HUES48 (cell line): ENCODE data around the gene FOXR1.
"Not testable (repeated sequence)": the region's sequence is repeated elsewhere in the genome, so short reads cannot be mapped to it uniquely, and the experiment has no call there.

Experiments used
- H3K27ac ChIP-seq: one replicate; pipeline ENCODE4 v1.7.0; 2013; ENCODE audit warnings: low read depth, low read length, inconsistent platforms
- H3K27me3 ChIP-seq: 2 replicates; pipeline ENCODE4 v1.6.1; 2013; ENCODE audit warnings: mild to moderate bottlenecking, low read length; ENCODE audit not compliant: control insufficient read depth, insufficient read depth
- H3K36me3 ChIP-seq: 2 replicates; pipeline ENCODE4 v1.6.1; 2013; ENCODE audit warnings: low read length; ENCODE audit not compliant: control insufficient read depth, insufficient read depth
- H3K4me1 ChIP-seq: 2 replicates; pipeline ENCODE4 v1.6.1; 2013; ENCODE audit warnings: mild to moderate bottlenecking, low read length; ENCODE audit not compliant: control insufficient read depth, insufficient read depth
- H3K4me3 ChIP-seq: 2 replicates; pipeline ENCODE4 v1.5.1; 2013; ENCODE audit warnings: mild to moderate bottlenecking, low read depth, low read length
- H3K9ac ChIP-seq: 2 replicates; pipeline ENCODE4 v1.6.1; 2013; ENCODE audit warnings: mild to moderate bottlenecking, low read depth, low read length, moderate library complexity
- H3K9me3 ChIP-seq: 2 replicates; pipeline ENCODE4 v1.6.1; 2013; ENCODE audit warnings: low read length; ENCODE audit not compliant: control insufficient read depth, insufficient read depth

Gene FOXR1

GRCh38 chr11:118953265-118953664, 18.3 kb upstream of the FOXR1 start:
- Histone ChIP-seq H3K36me3 (no peaks in the 10 kb centered on the region), H3K4me1 (no peaks in the 10 kb centered on the region), H3K27ac (no peak overlapping the region), H3K9ac (no peak overlapping the region), H3K9me3 (no peaks in the 10 kb centered on the region), H3K27me3 (0 out of 2 replicates have a peak, but pooled peaks cover 4% of the 10 kb centered on the region), H3K4me3 (no peak overlapping the region)

DNA sequence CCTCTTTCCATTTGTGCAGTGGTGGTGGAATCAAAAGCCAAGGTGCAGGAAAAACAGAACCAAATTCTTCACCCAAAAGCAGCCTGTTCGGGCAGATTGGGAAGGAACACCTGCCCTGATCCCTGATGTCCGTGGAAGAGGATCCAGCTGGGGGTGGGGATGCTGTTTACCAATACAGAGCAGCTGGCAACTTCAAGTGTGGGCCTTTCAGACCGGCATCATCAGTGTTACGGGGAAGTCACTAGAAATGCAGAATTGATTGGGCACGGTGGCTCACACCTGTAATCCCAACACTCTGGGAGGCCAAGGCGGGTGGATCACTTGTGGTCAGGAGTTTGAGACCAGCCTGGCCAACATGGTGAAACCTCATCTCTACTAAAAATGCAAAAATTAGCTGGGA, 17.6 kb upstream of the FOXR1 start:
- H3K4me1 ChIP-seq, H3K4me3 ChIP-seq, H3K36me3 ChIP-seq, H3K9ac ChIP-seq, H3K9me3 ChIP-seq, H3K27ac ChIP-seq, H3K27me3 ChIP-seq: not testable (repeated sequence)

GRCh38 chr11:118956094-118956846, 15.3 kb upstream of the FOXR1 start, which contains the start of gene UPK2:
UPK2 (plus strand) TSS chr11:118956298; CDS start chr11:118956351, 53 bp downstream.
- no peak within 1 kb of the TSS for H3K4me3 ChIP-seq
- no peaks in the 10 kb centered on the region for H3K36me3 ChIP-seq
- 0 out of 2 replicates have a peak, but pooled peaks cover 4% of the 10 kb centered on the region for H3K27me3 ChIP-seq
- no peaks in the 10 kb centered on the region for H3K9me3 ChIP-seq
- no peak within 1 kb of the TSS for H3K27ac ChIP-seq
- H3K4me1 ChIP-seq: no peaks in the 10 kb centered on the region
- H3K9ac ChIP-seq: no peak within 1 kb of the TSS

- H3K4me1 ChIP-seq: no peaks in the 10 kb centered on the region
- no peak overlapping the region for H3K27ac ChIP-seq
- 0 out of 2 replicates have a peak, but pooled peaks cover 4% of the 10 kb centered on the region for H3K27me3 ChIP-seq
- no peak overlapping the region for H3K4me3 ChIP-seq
- no peaks in the 10 kb centered on the region for H3K36me3 ChIP-seq
- H3K9me3 ChIP-seq: no peaks in the 10 kb centered on the region
- no peak overlapping the region for H3K9ac ChIP-seq
Measured at GRCh38 chr11:118956847-118957469, 14.6 kb upstream of the FOXR1 start.

DNA sequence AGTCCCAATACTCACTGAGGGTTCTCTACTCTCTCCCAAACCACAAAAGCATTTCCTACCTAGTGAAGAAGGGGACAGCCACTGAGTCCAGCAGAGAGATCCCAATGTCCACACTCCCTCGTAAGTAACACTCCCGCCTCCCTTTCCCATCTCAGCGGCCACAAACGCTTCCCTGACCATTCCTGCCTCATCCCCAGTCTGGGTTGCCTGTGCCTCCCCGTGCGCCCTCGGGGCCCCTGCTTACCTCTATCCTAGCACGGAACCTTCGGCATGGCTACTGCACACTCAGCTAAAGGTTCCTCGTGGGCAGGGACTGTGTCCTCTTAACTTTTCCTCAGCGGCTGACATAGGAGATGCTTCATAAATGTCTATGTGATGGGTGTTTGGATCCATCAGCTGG, 14.0 kb upstream of the FOXR1 start:
- H3K36me3 ChIP-seq: no peaks in the 10 kb centered on the region
- H3K4me1 ChIP-seq: no peaks in the 10 kb centered on the region
- H3K27me3 ChIP-seq: 0 out of 2 replicates have a peak, but pooled peaks cover 4% of the 10 kb centered on the region
- no peaks in the 10 kb centered on the region for H3K9me3 ChIP-seq
- H3K27ac ChIP-seq: no peak overlapping the region
- H3K9ac ChIP-seq: no peak overlapping the region
- no peak overlapping the region for H3K4me3 ChIP-seq

DNA sequence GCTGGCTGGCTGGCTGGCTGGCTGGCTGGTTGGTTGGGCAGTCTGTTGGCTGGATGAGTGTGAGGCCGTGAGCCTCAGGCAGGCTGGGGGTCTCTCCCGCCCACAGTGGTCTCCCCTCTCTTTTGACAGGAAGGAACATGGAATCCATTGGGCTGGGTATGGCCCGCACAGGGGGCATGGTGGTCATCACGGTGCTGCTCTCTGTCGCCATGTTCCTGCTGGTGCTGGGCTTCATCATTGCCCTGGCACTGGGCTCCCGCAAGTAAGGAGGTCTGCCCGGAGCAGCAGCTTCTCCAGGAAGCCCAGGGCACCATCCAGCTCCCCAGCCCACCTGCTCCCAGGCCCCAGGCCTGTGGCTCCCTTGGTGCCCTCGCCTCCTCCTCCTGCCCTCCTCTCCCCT, 13.6 kb upstream of the FOXR1 start:
- no peaks in the 10 kb centered on the region for H3K4me1 ChIP-seq
- H3K27ac ChIP-seq: no peak overlapping the region
- no peak overlapping the region for H3K4me3 ChIP-seq
- no peaks in the 10 kb centered on the region for H3K36me3 ChIP-seq
- H3K27me3 ChIP-seq: 0 out of 2 replicates have a peak, but pooled peaks cover 3% of the 10 kb centered on the region
- H3K9me3 ChIP-seq: no peaks in the 10 kb centered on the region
- no peak overlapping the region for H3K9ac ChIP-seq

- H3K27ac ChIP-seq: no peak overlapping the region
- H3K4me1 ChIP-seq: no peaks in the 10 kb centered on the region
- H3K9me3 ChIP-seq: no peaks in the 10 kb centered on the region
- no peak overlapping the region for H3K9ac ChIP-seq
- no peaks in the 10 kb centered on the region for H3K27me3 ChIP-seq
- H3K36me3 ChIP-seq: no peaks in the 10 kb centered on the region
- no peak overlapping the region for H3K4me3 ChIP-seq
Measured at GRCh38 chr11:118958577-118958976, 13.0 kb upstream of the FOXR1 start.

DNA sequence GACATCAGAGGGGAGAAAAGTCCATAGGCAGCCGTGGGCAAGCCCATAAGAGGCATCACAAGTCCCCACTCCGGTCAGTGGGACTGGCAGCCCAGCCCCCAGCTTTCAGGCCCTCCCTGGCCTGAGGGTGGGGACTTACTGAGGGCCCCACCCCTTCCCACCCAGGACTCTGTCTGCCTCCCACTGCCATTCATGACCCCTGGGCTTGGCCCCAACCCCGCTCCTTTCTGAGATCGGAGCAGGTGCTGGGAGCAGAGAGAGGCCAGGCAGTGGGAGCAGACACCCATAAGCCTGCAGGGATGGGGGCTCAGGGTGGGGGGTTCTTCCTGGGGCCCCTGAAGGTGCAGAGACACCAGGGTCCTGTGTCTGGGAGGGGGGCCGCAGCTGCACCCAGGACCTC, 10.4 kb upstream of the FOXR1 start:
- Histone ChIP-seq H3K4me3 (no peak overlapping the region), H3K9ac (no peak overlapping the region), H3K36me3 (no peaks in the 10 kb centered on the region), H3K9me3 (no peaks in the 10 kb centered on the region), H3K27ac (no peak overlapping the region), H3K27me3 (no peaks in the 10 kb centered on the region), H3K4me1 (no peaks in the 10 kb centered on the region)

DNA sequence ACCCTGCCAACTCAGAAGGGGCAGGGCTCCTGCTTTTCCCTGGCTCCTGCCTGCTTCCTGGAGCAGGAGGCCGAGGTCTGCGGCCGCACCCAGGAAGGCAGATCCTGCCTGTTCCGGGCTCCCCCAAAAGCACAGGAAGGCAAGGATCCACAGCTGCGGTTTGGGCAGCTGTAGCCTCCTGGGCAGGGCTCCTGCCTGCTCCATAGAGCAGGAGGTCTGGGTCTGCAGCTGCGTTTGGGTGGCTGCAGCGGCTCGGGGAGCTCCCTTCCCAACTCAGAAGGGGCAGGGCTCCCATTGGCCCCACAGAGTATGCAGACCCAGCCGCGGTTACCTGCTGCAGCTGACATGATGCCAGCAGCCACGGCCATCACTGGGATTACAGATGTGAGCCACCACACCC, 10.0 kb upstream of the FOXR1 start:
- Histone ChIP-seq H3K27me3 (no peaks in the 10 kb centered on the region), H3K27ac (no peak overlapping the region), H3K9ac (no peak overlapping the region), H3K4me3 (no peak overlapping the region), H3K9me3 (no peaks in the 10 kb centered on the region), H3K36me3 (no peaks in the 10 kb centered on the region), H3K4me1 (no peaks in the 10 kb centered on the region)

DNA sequence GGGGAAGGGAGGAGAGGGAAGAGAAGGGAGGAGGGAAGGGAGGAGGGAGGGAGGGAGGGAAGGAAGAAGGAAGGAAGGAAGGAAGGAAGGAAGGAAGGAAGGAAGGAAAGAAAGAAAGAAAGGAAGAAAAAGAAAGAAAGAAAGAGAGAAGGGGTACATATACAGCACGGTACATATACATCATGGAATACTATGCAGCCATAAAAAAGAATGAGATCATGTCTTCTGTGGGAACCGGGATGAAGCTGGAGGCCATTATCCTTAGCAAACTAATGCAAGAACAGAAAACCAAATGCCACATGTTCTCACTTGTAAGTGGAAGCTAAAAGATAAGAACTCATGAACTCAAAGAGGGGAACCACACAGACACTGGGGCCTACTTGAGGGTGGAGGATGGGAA, 2.1 kb upstream of the FOXR1 start:
- not testable (repeated sequence) for H3K9ac ChIP-seq, H3K4me3 ChIP-seq

DNA sequence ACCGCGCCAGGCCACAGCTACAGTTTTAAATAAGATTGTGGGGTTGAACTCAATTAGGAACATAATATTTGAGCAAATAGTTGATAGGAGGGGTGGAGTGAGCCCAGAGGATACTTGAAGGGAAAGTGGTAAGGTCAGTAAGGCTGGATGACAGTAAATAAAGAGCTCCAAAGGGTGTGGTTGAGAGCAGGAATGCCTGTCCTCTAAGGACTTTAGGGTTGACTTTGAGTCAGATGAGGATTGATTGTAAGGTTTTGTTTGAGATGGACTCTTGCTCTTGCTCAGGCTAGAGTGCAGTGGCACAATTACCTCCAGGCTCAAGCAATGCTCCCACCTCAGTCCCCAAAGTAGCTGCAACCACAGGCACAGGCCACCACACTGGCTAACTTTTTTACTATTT, 2.4 kb downstream of the FOXR1 start:
- H3K4me1 ChIP-seq: peaks cover 1% of the 10 kb centered on the region; the same call in 1 of the 2 replicates
- no peak overlapping the region for H3K27ac ChIP-seq
- no peaks in the 10 kb centered on the region for H3K36me3 ChIP-seq
- no peak overlapping the region for H3K4me3 ChIP-seq
- H3K9me3 ChIP-seq: no peaks in the 10 kb centered on the region
- no peak overlapping the region for H3K9ac ChIP-seq
- no peaks in the 10 kb centered on the region; the same call in 1 of the 2 replicates for H3K27me3 ChIP-seq

More for the DNA sequence above, 2.1 kb upstream of the FOXR1 start:
- H3K36me3 ChIP-seq, H3K9me3 ChIP-seq, H3K27me3 ChIP-seq, H3K4me1 ChIP-seq, H3K27ac ChIP-seq: not testable (repeated sequence)
